ENCODE data around the gene HPCAL1.

DNA sequence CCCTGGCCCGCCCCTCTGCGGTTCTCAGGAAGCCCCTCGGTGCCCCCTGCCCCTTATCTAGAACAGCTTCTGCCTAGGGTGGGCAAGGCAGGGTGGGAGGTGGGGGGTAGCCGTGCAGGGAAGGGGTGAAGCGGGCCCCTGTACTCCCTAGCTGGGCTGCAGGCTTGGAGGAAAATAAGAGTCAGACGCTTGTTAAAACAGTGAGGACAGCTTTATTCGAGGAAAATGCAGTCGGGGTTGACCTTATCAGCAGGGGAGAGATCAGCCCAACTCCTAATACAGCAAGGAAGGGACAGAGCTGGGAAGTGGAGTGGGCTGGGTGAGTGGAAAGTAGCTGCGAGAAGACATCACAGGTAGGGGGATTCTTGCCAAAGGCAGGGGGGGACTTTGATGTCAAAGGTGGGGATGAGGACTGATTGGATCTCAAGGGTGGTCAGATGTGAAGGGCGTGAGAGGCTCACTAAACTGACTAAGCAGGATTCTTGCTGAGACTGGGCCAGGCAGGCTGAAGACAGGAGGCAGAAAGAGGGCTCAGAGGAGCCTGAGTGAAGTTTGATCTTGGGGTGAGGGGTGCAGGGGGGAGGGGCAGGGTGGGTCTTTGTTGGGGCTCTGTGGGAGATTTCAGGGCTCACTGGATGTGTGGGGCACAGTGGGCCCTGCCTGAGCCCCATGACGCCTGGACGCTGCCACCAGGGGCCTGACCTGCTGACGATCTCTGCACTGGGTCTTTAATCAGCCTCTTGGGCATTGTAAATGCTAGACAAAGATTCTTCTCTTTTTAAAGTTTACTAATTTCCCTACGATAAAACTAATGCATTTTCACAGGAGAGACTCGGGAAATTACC, 29.9 kb downstream of the HPCAL1 start:
- TF ChIP-seq, protein P1, sequence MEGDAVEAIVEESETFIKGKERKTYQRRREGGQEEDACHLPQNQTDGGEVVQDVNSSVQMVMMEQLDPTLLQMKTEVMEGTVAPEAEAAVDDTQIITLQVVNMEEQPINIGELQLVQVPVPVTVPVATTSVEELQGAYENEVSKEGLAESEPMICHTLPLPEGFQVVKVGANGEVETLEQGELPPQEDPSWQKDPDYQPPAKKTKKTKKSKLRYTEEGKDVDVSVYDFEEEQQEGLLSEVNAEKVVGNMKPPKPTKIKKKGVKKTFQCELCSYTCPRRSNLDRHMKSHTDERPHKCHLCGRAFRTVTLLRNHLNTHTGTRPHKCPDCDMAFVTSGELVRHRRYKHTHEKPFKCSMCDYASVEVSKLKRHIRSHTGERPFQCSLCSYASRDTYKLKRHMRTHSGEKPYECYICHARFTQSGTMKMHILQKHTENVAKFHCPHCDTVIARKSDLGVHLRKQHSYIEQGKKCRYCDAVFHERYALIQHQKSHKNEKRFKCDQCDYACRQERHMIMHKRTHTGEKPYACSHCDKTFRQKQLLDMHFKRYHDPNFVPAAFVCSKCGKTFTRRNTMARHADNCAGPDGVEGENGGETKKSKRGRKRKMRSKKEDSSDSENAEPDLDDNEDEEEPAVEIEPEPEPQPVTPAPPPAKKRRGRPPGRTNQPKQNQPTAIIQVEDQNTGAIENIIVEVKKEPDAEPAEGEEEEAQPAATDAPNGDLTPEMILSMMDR (IDR thresholded peaks at IDR 0.05): no peak
- TF ChIP-seq POLR2AphosphoS5 (IDR thresholded peaks at IDR 0.05) (no peak), POLR2A (IDR thresholded peaks at IDR 0.05) (no peak)

Measured in prostate gland (tissue), 2 donors.